B cell (primary cell): ENCODE data around the gene SPEF1.

Source experiments
- CTCF ChIP-seq: fragments of 200-600 bp; IDR thresholded peaks from one replicate; pipeline ENCODE4 v1.8.0; 2022; ENCODE audit warnings: antibody characterized with exemption, mild to moderate bottlenecking
- EZH2 ChIP-seq: IDR thresholded peaks from 2 replicates; pipeline ENCODE4 v1.6.1; 2012; ENCODE audit warnings: borderline replicate concordance, low read depth, mild to moderate bottlenecking, moderate library complexity, low read length; ENCODE audit not compliant: insufficient read depth, poor library complexity, severe bottlenecking

GRCh38 chr20:3801846-3802245, 20.6 kb upstream of the SPEF1 start:
- TF ChIP-seq CTCF, result no peak
- no peak for TF ChIP-seq EZH2
